Panc1 (cell line): ENCODE measurements around the gene MDC1. TPM values are rescaled to one million over a fixed set of nuclear protein-coding genes. Genes with fewer than 3 reads are reported as not detected.

Experiments
- ATAC-seq: fragments of 200-7000 bp; cut with Tn5 transposase; 2 replicates; pipeline ENCODE4 v1.9.1; 2020; ENCODE audit warnings: mild to moderate bottlenecking, moderate library complexity
- BruUV-seq: library from RNA; stranded (reverse); fragments of 400-500 nt; replicated peaks from 2 replicates; lab custom pipeline; 2021; lab: Mats Ljungman, UMichigan
- CTCF ChIA-PET: fragments of 300-600 bp; sonication (Branson Sonifier 250); formaldehyde crosslinking; loops from one replicate; lab custom pipeline; 2022; ENCODE audit warnings: antibody characterized with exemption; lab: Charles Lee
- POLR2A ChIA-PET: fragments of 300-600 bp; sonication (Branson Sonifier 250); formaldehyde crosslinking; loops from one replicate; lab custom pipeline; 2022; ENCODE audit warnings: antibody characterized with exemption; lab: Charles Lee
- DNase-seq: peaks from one replicate; pipeline ENCODE4 v3.0.0-alpha.2; 2010; ENCODE audit warnings: low read depth, low spot score
- H3K27ac ChIP-seq: 2 replicates; pipeline ENCODE4 v1.5.1; 2011; ENCODE audit warnings: mild to moderate bottlenecking, low read length, inconsistent platforms
- H3K27me3 ChIP-seq: fragments of 200-500 bp; sonication (Bioruptor generic); 2 replicates; pipeline ENCODE4 v1.6.0; 2014; ENCODE audit warnings: low read length, inconsistent platforms; ENCODE audit not compliant: control insufficient read depth, insufficient read depth
- H3K36me3 ChIP-seq: fragments of 200-500 bp; sonication (Bioruptor generic); 2 replicates; pipeline ENCODE4 v1.5.1; 2014; ENCODE audit warnings: inconsistent platforms, mild to moderate bottlenecking, low read length, moderate library complexity; ENCODE audit not compliant: control insufficient read depth, insufficient read depth
- H3K4me1 ChIP-seq: 2 replicates; pipeline ENCODE4 v1.5.1; 2011; ENCODE audit warnings: inconsistent platforms, mild to moderate bottlenecking, low read length, moderate library complexity; ENCODE audit not compliant: control insufficient read depth, insufficient read depth
- H3K4me3 ChIP-seq, 2 experiments: 2 replicates each; pipeline ENCODE4 v1.5.1; 2011 to 2012; ENCODE audit warnings: low read depth in 2 of 2, low read length in 2 of 2, mild to moderate bottlenecking in 2 of 2, inconsistent platforms in 1 of 2, moderate library complexity in 1 of 2
- H3K9me3 ChIP-seq: fragments of 200-500 bp; sonication (Bioruptor generic); 2 replicates; pipeline ENCODE4 v1.5.1; 2014; ENCODE audit warnings: low read depth, mild to moderate bottlenecking, inconsistent platforms, low read length, moderate library complexity; ENCODE audit not compliant: control insufficient read depth, insufficient read depth
- CTCF ChIP-seq: fragments of 450-650 bp; IDR thresholded peaks from 2 replicates; pipeline ENCODE4 v1.5.1; 2017; ENCODE audit warnings: mild to moderate bottlenecking
- POLR2AphosphoS5 ChIP-seq: IDR thresholded peaks from 2 replicates; pipeline ENCODE4 v1.6.1; 2012; ENCODE audit warnings: mild to moderate bottlenecking, low read depth, low read length, moderate library complexity
- REST ChIP-seq, 2 experiments: IDR thresholded peaks; 2 replicates each; pipeline ENCODE4 v1.6.1; 2011 to 2012; ENCODE audit warnings: low read depth in 2 of 2, control low read depth in 1 of 2, low read length in 1 of 2, mild to moderate bottlenecking in 1 of 2, moderate library complexity in 1 of 2; ENCODE audit not compliant: insufficient read depth in 1 of 2
- SIN3A ChIP-seq: IDR thresholded peaks from 2 replicates; pipeline ENCODE4 v1.6.1; 2012; ENCODE audit warnings: low read depth, mild to moderate bottlenecking, low read length, moderate library complexity, borderline replicate concordance; ENCODE audit not compliant: insufficient read depth
- TCF7L2 ChIP-seq: IDR thresholded peaks from 2 replicates; pipeline ENCODE4 v1.6.1; 2011; ENCODE audit warnings: mild to moderate bottlenecking, low read depth, low read length, inconsistent platforms
- in situ Hi-C: cut with HindIII; loops from 2 replicates; pipeline ENCODE4 v1.10.0; 2016; ENCODE audit warnings: low sequenced_read_pairs, low pct_unique_long_range_greater_than_20kb
- intact Hi-C: fragments of 100-400 bp; cut with micrococcal nuclease; formaldehyde crosslinking; loops from one replicate; pipeline ENCODE4 v1.10.0; 2022; ENCODE audit not compliant: unreplicated experiment
- total RNA-seq: library from RNA; stranded (reverse); gene quantifications from one replicate; pipeline ENCODE4 v1.2.1, GENCODE V29; 2021; ENCODE audit not compliant: unreplicated experiment

Gene MDC1
- total RNA-seq, 1 experiment from 2014 or later: 68.6 TPM

GRCh38 chr6:30750379-30750668, 33.2 kb upstream of the MDC1 start:
- ChIA-PET CTCF (interaction anchor here (0.6 kb wide), 1 partner anchor 72 kb away, joined by 4 read pairs; no protein-coding TSS in a partner anchor), POLR2A (interaction anchor here (0.6 kb wide), 1 partner anchor 163 kb away, joined by 11 read pairs; no protein-coding TSS in a partner anchor)
- intact Hi-C loops: no loop called here
- peaks cover 59% of the 10 kb centered on the region for H3K4me1 ChIP-seq
- no peaks in the 10 kb centered on the region for H3K27me3 ChIP-seq
- no peaks in the 10 kb centered on the region for H3K36me3 ChIP-seq
- H3K27ac ChIP-seq: peak overlapping the region; percentile 91
- DNase-seq (no peak), ATAC-seq (no peak)
- no peaks in the 10 kb centered on the region for H3K9me3 ChIP-seq
- in situ Hi-C loops: no loop called here
- no peak for TF ChIP-seq REST (IDR thresholded peaks at IDR 0.05; ENCODE audit: insufficient read depth in 1 of 2, low read depth in 2 of 2, low read length in 1 of 2)
- TF ChIP-seq TCF7L2: no peak
- no peak for TF ChIP-seq CTCF
- no peak for TF ChIP-seq POLR2AphosphoS5
- TF ChIP-seq SIN3A: no peak
- no peak overlapping the region for H3K4me3 ChIP-seq
- BruUV-seq: no TSS peak

GRCh38 chr6:30749554-30750378, 32.7 kb upstream of the MDC1 start:
- in situ Hi-C loops: no loop called here
- Histone ChIP-seq H3K36me3 (no peaks in the 10 kb centered on the region), H3K9me3 (no peaks in the 10 kb centered on the region), H3K4me3 (no peak overlapping the region), H3K4me1 (peaks cover 65% of the 10 kb centered on the region), H3K27me3 (no peaks in the 10 kb centered on the region), H3K27ac (peak overlapping the region; percentile 91)
- peak; percentile 46 for ATAC-seq
- ChIA-PET CTCF (interaction anchor here (0.6 kb wide), 2 partner anchors 13 to 72 kb away, joined by 4 to 7 read pairs; no protein-coding TSS in a partner anchor), POLR2A (no interaction called here)
- no peak for TF ChIP-seq SIN3A
- intact Hi-C loops: no loop called here
- no peak for DNase-seq
- BruUV-seq: no TSS peak

GRCh38 chr6:30748851-30749540, 31.9 kb upstream of the MDC1 start:
- intact Hi-C loops (no loop called here), in situ Hi-C loops (no loop called here)
- ChIA-PET CTCF (interaction anchor here (0.6 kb wide), 2 partner anchors 14 to 204 kb away, joined by 5 to 7 read pairs; no protein-coding TSS in a partner anchor), POLR2A (no interaction called here)
- no peak for DNase-seq
- no peaks in the 10 kb centered on the region for H3K27me3 ChIP-seq
- H3K27ac ChIP-seq: peak overlapping the region; percentile 91
- no peak overlapping the region for H3K4me3 ChIP-seq
- H3K4me1 ChIP-seq: peaks cover 65% of the 10 kb centered on the region
- ATAC-seq: peak; percentile 36
- no TSS peak for BruUV-seq
- no peaks in the 10 kb centered on the region for H3K36me3 ChIP-seq
- H3K9me3 ChIP-seq: no peaks in the 10 kb centered on the region
- TF ChIP-seq REST (IDR thresholded peaks at IDR 0.05; ENCODE audit: insufficient read depth in 1 of 2, low read depth in 2 of 2, low read length in 1 of 2) (no peak), SIN3A (no peak), CTCF (no peak), TCF7L2 (no peak), POLR2AphosphoS5 (no peak)
